Smooth muscle cell (in vitro differentiated cells): ENCODE measurements around the gene NARS2. TPM values are rescaled to one million over a fixed set of nuclear protein-coding genes. Genes with fewer than 3 reads are reported as not detected.
A peak's percentile ranks its signal among the peaks of the same experiment; 100 is the strongest.

Experiments used
- DNase-seq: peaks from one replicate; lab custom pipeline; 2025; ENCODE audit not compliant: unreplicated experiment; lab: John Stamatoyannopoulos, UW
- H2AFZ ChIP-seq: fragments of 200-600 bp; sonication (generic); 2 replicates; pipeline ENCODE4 v1.6.0; 2016; ENCODE audit warnings: antibody characterized with exemption, low read depth, mild to moderate bottlenecking
- H3F3A ChIP-seq: fragments of 200-600 bp; sonication (generic); 2 replicates; pipeline ENCODE4 v1.6.0; 2017; ENCODE audit warnings: antibody characterized with exemption, low read depth
- H3K27ac ChIP-seq: fragments of 200-600 bp; sonication (generic); 2 replicates; pipeline ENCODE4 v1.5.1; 2016; ENCODE audit warnings: low read depth, mild to moderate bottlenecking
- H3K27me3 ChIP-seq: fragments of 200-600 bp; sonication (generic); 2 replicates; pipeline ENCODE4 v1.6.1; 2016; ENCODE audit warnings: low read depth, mild to moderate bottlenecking
- H3K36me3 ChIP-seq: fragments of 200-600 bp; sonication (generic); 2 replicates; pipeline ENCODE4 v1.5.1; 2016; ENCODE audit warnings: low read depth
- H3K4me1 ChIP-seq: fragments of 200-600 bp; sonication (generic); 2 replicates; pipeline ENCODE4 v1.5.1; 2016; ENCODE audit warnings: low read depth
- H3K4me2 ChIP-seq: fragments of 200-600 bp; sonication (generic); 2 replicates; pipeline ENCODE4 v1.6.0; 2016; ENCODE audit warnings: mild to moderate bottlenecking
- H3K4me3 ChIP-seq: fragments of 200-600 bp; sonication (generic); 2 replicates; pipeline ENCODE4 v1.5.1; 2016; ENCODE audit warnings: mild to moderate bottlenecking
- H3K79me2 ChIP-seq: fragments of 200-600 bp; sonication (generic); 2 replicates; pipeline ENCODE4 v1.6.0; 2016; ENCODE audit warnings: low read depth, mild to moderate bottlenecking
- H3K9ac ChIP-seq: fragments of 200-600 bp; sonication (generic); 2 replicates; pipeline ENCODE4 v1.6.0; 2016; ENCODE audit warnings: low read depth
- H3K9me3 ChIP-seq: fragments of 200-600 bp; sonication (generic); replicated peaks from 2 replicates; pipeline ENCODE4 v1.5.1; 2016; ENCODE audit warnings: low read depth
- H4K20me1 ChIP-seq: fragments of 200-600 bp; sonication (generic); 2 replicates; pipeline ENCODE4 v1.6.0; 2016; ENCODE audit warnings: low read depth
- CTCF ChIP-seq: fragments of 200-600 bp; sonication (generic); IDR thresholded peaks from 2 replicates; pipeline ENCODE4 v1.5.1; 2017; ENCODE audit warnings: borderline replicate concordance, mild to moderate bottlenecking, antibody characterized with exemption; ENCODE audit not compliant: insufficient read depth, poor library complexity, severe bottlenecking
- WGBS: methylation state at CpG from one replicate; pipeline ENCODE4 v1.1.7; 2016; ENCODE audit warnings: low lambda C conversion rate; 5-methylcytosine and 5-hydroxymethylcytosine counted together
- polyA plus RNA-seq: library from polyadenylated mRNA; unstranded; fragments of >200 nt; fragmentation: Nextera tagmentation; extraction: Ambion mirVana; gene quantifications from 2 replicates; pipeline ENCODE4 v1.2.1, GENCODE V29; 2016
- total RNA-seq: library from RNA; depleted of rRNA; stranded (reverse); fragments of >200 nt; gene quantifications from 2 replicates; pipeline ENCODE4 v1.2.3, GENCODE V29; 2014

NARS2 gene
- total and polyA plus RNA-seq, 2 experiments from 2014 or later = 12.2 to 17.4 TPM

DNA sequence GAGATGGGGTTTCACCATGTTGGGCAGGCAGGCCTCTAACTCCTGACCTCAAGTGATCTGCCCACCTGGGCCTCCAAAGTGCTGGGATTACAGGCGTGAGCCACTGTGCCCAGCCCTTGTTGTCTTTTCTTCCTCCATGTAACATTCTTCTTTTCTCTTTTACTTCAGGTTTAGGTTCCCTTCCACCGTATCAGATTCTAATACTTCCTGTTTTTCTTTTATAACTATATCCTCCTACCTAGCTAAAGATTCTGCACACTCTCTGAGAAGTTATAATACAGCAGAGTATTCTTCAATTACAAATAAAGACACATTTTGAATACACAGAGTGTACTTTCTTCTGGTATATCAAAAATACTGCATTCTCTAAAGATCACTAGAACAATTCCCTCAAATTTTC lies 123.8 kb downstream of the NARS2 start:
- no peak for TF ChIP-seq CTCF
- Histone ChIP-seq H2AFZ (no peak overlapping the region), H3K9ac (no peak overlapping the region), H3K9me3 (no peaks in the 10 kb centered on the region), H3K27ac (peak overlapping the region; percentile 6), H3F3A (no peaks in the 10 kb centered on the region), H3K36me3 (no peaks in the 10 kb centered on the region), H3K79me2 (no peaks in the 10 kb centered on the region), H3K4me3 (no peak overlapping the region), H3K4me2 (no peak overlapping the region), H3K4me1 (no peaks in the 10 kb centered on the region), H3K27me3 (no peaks in the 10 kb centered on the region), H4K20me1 (no peaks in the 10 kb centered on the region)
- 91% methylated on average over 2 of the region's 2 CpGs for WGBS
- DNase-seq = no peak

DNA sequence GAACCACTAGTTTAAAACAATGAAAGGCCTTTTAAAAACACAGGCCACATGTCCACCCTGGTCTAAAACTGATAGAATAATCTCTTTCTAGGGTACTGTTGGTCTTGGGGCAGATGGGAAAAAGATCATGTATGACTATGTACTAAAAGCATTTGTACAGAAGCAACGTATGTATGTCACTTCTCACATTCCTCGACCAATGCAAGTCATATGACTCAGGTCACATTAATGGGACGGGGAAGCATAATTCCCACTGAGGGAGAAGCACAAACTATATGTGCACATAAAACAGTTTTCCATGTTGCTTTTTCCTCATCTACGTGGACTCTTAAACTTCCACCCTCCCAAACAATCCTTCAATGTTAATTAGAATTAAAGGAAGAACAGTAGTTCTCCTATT lies 124.8 kb downstream of the NARS2 start:
- no peak for TF ChIP-seq CTCF
- Histone ChIP-seq H3K27me3 (no peaks in the 10 kb centered on the region), H3K27ac (peak overlapping the region; percentile 35), H3K4me3 (no peak overlapping the region), H3K36me3 (no peaks in the 10 kb centered on the region), H3F3A (no peaks in the 10 kb centered on the region), H4K20me1 (no peaks in the 10 kb centered on the region), H3K79me2 (no peaks in the 10 kb centered on the region), H3K4me1 (no peaks in the 10 kb centered on the region), H3K9me3 (no peaks in the 10 kb centered on the region), H3K4me2 (no peak overlapping the region), H3K9ac (no peak overlapping the region), H2AFZ (no peak overlapping the region)
- WGBS = 65% methylated on average over 4 of the region's 4 CpGs
- DNase-seq = no peak

DNA sequence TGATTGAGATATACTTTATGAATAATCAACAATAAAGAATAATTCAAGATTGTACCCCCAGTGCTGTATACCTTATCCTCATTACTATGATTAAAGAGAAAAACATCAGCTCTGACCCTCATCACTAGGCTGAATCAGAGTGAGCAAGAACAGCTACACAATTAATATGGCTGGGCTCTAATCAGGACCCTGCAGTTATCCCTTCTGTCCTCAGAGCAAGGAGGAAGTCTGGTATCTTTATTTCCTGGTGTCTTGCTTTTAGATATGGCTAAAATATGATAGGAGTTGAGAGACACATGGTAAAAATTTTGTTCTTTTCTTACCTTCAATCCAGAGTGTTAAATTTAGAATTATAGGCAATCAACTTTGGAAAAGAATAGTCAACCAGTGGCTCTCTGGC lies 128.5 kb downstream of the NARS2 start:
- Histone ChIP-seq H3K27me3 (no peaks in the 10 kb centered on the region), H3K27ac (no peak overlapping the region), H3F3A (no peaks in the 10 kb centered on the region), H3K4me1 (no peaks in the 10 kb centered on the region), H3K4me2 (no peak overlapping the region), H3K9me3 (no peaks in the 10 kb centered on the region), H3K36me3 (no peaks in the 10 kb centered on the region), H3K9ac (no peak overlapping the region), H3K4me3 (no peak overlapping the region), H2AFZ (no peak overlapping the region), H3K79me2 (no peaks in the 10 kb centered on the region), H4K20me1 (no peaks in the 10 kb centered on the region)
- no peak for TF ChIP-seq CTCF
- DNase-seq = no peak

- H3K27ac ChIP-seq = no peak overlapping the region
- H3K9me3 ChIP-seq = no peaks in the 10 kb centered on the region
- H3K4me2 ChIP-seq = no peak overlapping the region
- H2AFZ ChIP-seq = no peak overlapping the region
- no peak for DNase-seq
- no peaks in the 10 kb centered on the region for H3K27me3 ChIP-seq
- H3F3A ChIP-seq = no peaks in the 10 kb centered on the region
- 81% methylated on average over 1 of the region's 1 CpG for WGBS
- H4K20me1 ChIP-seq = no peaks in the 10 kb centered on the region
- TF ChIP-seq CTCF = no peak
- no peak overlapping the region for H3K9ac ChIP-seq
- no peaks in the 10 kb centered on the region for H3K4me1 ChIP-seq
- no peaks in the 10 kb centered on the region for H3K79me2 ChIP-seq
- no peaks in the 10 kb centered on the region for H3K36me3 ChIP-seq
- H3K4me3 ChIP-seq = no peak overlapping the region
These were observed 129.9 kb downstream of the NARS2 start for GRCh38 chr11:78444726-78445125.
